HG03060 (cell line): ENCODE measurements around the gene VPS4A.
A peak's percentile ranks its signal among the peaks of the same experiment; 100 is the strongest.
"Not testable (repeated sequence)": the region's sequence is repeated elsewhere in the genome, so short reads cannot be mapped to it uniquely, and the experiment has no call there.

ENCODE experiments used
- ATAC-seq: cut with Tn5 transposase; IDR thresholded peaks from one replicate; pipeline ENCODE4 v1.9.1; 2021; ENCODE audit warnings: low read depth, moderate number of reproducible peaks; ENCODE audit not compliant: unreplicated experiment

The VPS4A gene

GRCh38 chr16:69310653-69311532, at the start of gene VPS4A:
VPS4A (plus strand) TSS chr16:69311350; CDS start chr16:69311512, 162 bp downstream.
- peak; percentile 85 for ATAC-seq

GRCh38 chr16:69266334-69267063, 44.7 kb upstream of the VPS4A start:
- ATAC-seq = no peak

GRCh38 chr16:69267633-69268032, 43.5 kb upstream of the VPS4A start:
- ATAC-seq = no peak

GRCh38 chr16:69270395-69270794, 40.8 kb upstream of the VPS4A start:
- ATAC-seq = no peak

- no peak for ATAC-seq
Observed at GRCh38 chr16:69270831-69271230, 40.3 kb upstream of the VPS4A start.

- ATAC-seq = no peak
Observed at GRCh38 chr16:69273009-69273408, 38.1 kb upstream of the VPS4A start.

GRCh38 chr16:69274699-69275235, 36.4 kb upstream of the VPS4A start:
- ATAC-seq = no peak

- ATAC-seq = no peak
Observed at GRCh38 chr16:69276148-69277115, 34.7 kb upstream of the VPS4A start.

GRCh38 chr16:69277413-69277812, 33.7 kb upstream of the VPS4A start:
- ATAC-seq = no peak

GRCh38 chr16:69283851-69284250, 27.3 kb upstream of the VPS4A start:
- ATAC-seq = no peak

GRCh38 chr16:69285240-69285639, 25.9 kb upstream of the VPS4A start:
- no peak for ATAC-seq

GRCh38 chr16:69286941-69287713, 24.0 kb upstream of the VPS4A start:
- ATAC-seq = no peak

GRCh38 chr16:69291657-69292056, 19.5 kb upstream of the VPS4A start:
- ATAC-seq = not testable (repeated sequence)

GRCh38 chr16:69293401-69293800, 17.7 kb upstream of the VPS4A start:
- ATAC-seq = no peak

- ATAC-seq = no peak
Observed at GRCh38 chr16:69294051-69294450, 17.1 kb upstream of the VPS4A start.

- ATAC-seq = not testable (repeated sequence)
Observed at GRCh38 chr16:69296771-69297170, 14.4 kb upstream of the VPS4A start.

- no peak for ATAC-seq
Observed at GRCh38 chr16:69298261-69298660, 12.9 kb upstream of the VPS4A start.

- ATAC-seq = no peak
Observed at GRCh38 chr16:69301187-69301586, 10.0 kb upstream of the VPS4A start.

GRCh38 chr16:69301861-69302260, 9.3 kb upstream of the VPS4A start:
- no peak for ATAC-seq
